Pulmonary artery endothelial cell (primary cell): ENCODE measurements around the gene TGFB1. TPM values are rescaled to one million over a fixed set of nuclear protein-coding genes. Genes with fewer than 3 reads are reported as not detected.
"Not testable (repeated sequence)": the region's sequence is repeated elsewhere in the genome, so short reads cannot be mapped to it uniquely, and the experiment has no call there.

Source experiments
- DNase-seq: peaks from one replicate; pipeline ENCODE4 v3.0.0-alpha.2; 2011; ENCODE audit warnings: low read depth, low spot score
- total RNA-seq: library from RNA; depleted of rRNA; stranded (reverse); fragments of >200 nt; gene quantifications from 2 replicates; pipeline ENCODE4 v1.2.3, GENCODE V29; 2014

TGFB1 gene
- total RNA-seq, 1 donor from 2014 or later: 18.9 TPM

DNA sequence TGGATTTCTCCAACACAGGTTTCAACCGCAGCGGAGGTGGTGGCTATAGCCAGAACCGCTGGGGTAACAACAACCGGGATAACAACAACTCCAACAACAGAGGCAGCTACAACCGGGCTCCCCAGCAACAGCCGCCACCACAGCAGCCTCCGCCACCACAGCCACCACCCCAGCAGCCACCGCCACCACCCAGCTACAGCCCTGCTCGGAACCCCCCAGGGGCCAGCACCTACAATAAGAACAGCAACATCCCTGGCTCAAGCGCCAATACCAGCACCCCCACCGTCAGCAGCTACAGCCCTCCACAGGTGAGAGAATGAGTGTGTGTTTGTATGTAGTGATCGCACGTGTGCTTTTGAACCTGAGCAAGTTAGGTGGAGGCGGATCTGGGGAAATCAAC, 49.8 kb downstream of the TGFB1 start:
- DNase-seq: no peak

DNA sequence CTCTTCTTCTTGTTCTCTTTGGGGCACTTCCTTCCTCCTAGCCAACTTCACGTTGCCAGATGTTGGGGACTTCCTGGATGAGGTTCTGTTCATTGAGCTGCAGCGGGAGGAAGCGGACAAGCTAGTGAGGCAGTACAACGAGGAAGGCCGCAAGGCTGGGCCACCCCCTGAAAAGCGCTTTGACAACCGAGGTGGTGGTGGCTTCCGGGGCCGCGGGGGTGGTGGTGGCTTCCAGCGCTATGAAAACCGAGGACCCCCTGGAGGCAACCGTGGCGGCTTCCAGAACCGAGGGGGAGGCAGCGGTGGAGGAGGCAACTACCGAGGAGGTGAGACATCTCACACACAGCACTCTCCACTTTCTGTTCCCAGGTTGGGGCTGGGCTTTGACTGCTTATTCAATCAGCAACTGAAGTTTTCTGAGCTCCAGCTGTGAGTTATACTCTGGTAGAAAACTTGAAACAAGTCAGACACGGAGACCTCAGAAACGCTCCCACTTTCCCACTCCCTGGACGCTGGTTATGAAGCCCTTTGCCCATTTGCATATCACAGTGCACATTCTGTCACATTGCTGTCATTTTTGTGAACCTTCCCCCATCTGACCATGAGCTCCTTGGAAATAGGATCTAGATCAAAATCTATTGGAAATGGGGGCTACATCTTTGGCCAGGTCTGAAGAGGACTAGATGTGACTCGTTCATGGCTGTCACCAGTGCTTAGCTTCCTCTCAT, 50.9 kb downstream of the TGFB1 start:
- no peak for DNase-seq

DNA sequence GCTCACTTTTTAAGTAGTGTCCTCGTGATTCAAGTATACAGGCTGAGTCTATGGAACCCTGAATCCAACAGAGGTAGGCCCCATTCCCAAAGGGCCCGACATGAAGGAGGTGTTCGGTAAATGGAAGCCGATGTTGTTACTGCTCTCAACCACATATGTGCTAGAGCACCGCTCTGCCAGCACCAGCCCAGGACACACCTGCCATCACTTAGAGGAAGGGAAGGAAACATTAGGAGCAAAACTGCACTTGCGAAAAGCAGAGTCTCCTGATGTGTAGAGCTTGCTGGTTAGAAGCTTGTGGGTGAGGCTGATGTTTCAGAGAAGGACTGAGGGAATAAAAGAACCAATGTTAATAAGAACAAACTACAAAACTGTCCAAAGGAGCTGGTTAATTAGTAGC, 53.2 kb downstream of the TGFB1 start:
- no peak for DNase-seq

GRCh38 chr19:41299755-41300089, 54.0 kb downstream of the TGFB1 start:
- no peak for DNase-seq

DNA sequence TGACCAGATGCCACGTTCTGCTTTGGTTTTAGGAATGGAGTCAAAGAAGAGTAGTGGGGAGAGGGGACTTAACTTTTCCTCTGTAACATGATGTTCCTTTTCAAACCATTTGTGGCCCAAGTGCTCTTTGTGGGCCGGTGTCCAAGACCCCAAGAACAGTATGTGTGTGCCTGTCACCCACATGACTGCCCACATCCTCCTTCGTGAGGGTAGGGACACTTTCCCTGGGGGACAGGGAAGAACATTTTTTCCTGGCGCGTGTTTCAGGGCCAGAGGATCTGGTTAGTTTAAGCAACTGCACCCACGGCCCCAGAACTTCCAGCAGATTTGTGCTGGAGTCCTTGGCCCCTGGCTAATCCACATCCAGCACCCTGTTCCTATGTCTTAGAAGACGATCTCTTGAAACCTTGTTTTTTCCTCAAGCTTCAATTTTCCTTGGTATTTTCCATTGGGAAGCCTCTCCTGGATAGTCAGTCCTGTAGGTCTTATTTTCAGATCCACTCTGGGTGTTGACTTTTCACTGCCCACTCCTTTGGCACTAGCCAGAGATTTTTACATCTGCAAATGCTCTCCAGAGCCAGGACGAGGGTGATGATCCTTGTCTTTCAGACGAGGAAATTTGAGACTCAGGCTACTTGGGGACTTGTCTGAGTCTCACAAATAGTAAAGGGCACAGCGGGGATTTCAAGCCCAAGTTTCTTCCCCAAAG, 54.5 kb downstream of the TGFB1 start:
- DNase-seq: no peak

DNA sequence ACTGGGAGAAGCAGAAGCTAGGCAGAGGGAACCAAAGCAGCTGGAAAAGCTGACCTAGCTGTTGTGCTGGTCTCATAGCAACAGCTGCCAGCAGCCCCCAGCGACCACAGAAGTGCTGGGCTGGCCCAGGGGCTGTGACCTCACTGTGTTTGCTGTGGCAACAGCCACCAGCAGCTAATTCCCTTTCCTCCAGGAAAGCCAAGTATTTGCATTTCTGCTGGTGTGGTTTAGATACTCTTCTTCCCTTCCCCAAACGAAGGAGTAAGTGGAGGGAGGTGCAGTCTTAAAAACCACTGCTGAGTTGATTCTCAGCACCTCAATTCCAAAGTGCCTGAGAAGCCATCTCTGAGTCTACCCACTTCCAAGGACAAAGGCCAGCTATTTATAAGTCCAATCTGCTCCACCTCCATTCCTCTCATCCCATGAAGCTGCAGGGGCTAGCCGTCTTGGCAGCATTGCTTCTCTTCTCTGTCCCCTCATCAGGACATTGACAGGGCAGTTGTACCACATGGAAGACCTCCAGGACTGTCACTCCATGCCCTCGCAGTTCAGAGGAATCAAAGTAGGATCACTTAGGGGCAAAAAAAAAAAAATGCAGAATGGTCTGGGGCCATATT, 55.3 kb downstream of the TGFB1 start:
- DNase-seq: no peak

DNA sequence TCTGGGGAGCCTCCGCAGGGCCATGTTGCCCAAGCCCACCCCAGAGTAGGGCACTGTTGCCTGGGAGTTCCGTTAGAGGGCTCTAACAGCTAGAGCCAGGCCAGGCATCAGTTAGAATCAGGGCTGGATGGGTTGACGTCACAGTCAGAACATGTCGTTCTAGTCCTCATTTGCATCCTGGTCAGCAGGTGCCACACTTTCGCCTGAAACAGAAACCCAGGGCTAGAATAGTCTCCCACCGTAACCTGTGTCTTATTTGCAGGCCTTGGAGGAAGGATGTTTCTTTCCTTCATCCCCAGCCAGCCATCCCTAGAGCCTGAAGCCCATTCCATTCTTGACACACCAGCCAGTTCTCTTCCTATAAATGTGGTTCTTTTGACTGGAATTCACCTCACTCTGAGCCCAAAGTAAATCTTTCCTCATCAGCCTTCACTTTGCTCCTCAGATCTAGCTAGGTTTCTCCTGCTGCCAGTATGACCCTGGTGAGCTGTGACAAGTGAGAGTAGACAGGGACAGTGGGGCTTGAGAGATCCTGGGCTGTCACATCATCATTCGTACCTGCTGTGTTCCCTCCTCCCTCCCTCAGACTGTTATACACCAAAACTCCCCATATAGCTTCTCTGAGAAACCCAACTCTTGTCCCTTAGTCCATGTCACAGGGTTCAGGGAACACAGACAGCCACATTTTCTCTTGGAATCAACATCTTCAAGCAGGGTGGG, 55.9 kb downstream of the TGFB1 start:
- no peak for DNase-seq

DNA sequence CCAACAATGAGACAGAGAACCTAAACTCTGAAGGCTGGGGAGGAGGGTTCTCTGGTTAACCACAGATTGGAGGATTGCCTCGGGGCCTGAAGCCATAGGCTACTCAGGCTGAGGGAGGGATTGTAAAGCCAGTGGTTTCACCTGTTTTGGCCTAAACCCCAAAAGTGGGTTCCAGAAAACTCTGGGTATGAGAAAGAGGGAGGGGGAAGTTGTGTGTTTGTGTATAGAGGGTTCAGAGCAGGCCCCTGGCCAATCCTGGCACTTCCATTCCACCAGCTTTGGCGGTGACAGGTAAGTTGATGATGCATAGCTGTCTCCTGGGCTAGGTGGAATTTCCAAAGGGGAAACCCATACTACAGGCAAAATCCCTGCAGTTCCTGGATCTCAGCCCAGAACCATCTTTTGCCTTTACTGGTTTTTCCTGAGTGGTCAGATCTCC, 57.3 kb downstream of the TGFB1 start:
- no peak for DNase-seq

- DNase-seq: no peak
Observed at GRCh38 chr19:41295499-41295898, 58.2 kb downstream of the TGFB1 start.

DNA sequence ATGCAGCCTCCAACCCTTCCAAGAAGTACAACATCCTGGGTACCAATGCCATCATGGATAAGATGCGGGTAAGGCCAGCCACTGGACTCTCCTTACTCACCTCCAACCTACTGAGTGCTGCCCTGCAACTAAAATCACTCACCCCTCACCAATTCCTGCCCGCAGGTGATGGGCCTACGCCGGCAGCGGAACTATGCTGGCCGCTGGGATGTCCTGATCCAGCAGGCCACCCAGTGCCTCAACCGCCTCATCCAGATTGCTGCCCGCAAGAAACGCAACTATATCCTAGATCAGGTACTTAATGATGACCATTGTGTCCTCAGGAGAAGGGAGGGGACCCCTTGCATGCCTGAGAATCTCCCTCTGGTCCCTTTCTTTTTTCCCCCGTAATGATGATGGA, 59.3 kb downstream of the TGFB1 start:
- no peak for DNase-seq

DNA sequence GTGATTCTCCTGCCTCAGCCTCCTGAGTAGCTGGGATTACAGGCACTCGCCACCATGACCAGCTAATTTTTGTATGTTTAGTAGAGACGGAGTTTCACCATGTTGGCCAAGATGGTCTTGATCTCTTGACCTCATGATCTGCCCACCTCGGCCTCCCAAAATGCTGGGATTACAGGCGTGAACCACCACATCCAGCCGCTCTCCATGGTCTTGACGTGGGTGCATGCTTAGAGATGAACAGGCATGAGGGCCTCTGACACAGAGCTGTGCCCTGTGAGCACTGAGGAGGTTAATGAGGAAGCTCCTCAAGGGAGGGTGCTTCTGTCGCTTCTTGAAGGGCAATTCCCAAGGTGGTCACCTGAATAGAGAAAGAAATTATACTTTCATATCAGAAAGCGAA, 63.9 kb downstream of the TGFB1 start:
- DNase-seq: not testable (repeated sequence)

DNA sequence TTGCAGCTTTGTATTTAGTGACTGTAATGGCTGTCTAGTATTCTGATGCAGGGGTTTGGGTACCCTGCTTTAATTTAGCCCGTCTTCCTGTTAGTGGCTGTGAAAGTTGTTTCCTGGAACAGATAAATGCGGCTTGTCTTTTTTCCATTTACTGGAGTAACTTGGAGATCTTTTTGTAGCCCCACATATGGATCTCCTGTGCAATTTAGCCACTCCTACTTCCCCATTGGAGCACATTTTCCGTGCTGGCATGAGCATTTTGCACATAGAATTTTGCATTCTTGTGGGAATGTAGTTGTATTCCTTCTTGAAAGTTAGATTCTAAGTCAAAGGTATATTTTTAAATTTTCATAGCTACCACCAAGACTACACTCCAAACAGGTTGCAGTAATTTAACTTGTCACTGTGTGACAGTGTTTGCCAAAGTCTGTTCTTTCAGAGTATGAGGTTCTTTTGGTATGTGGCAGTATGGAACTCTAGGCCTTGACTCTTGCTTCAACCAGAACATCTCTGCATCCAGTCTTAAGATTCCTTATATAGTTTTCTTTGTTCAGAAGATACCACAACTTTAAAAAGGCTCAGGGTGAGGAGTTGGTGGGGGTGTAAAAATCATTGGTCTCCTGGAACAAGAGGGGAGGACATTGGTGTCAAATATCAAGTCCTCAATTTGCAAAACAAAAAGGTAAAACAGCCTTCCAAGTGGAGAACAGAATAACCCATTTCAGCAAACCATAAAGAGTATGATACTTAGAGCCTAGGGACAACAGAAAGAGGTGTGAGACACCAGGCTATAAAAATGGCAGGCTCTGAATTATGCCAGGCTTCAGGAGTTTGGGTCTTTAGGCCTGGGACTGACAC, 64.8 kb downstream of the TGFB1 start:
- no peak for DNase-seq

Other genes with a start within 250 kb of the TGFB1 start
- gene CYP2F1, start 239.5 kb downstream of the TGFB1 start, total RNA-seq: not detected in 2 replicates
- gene CYP2S1, start 160.7 kb downstream of the TGFB1 start, total RNA-seq: under 0.01 and 0.32 TPM in 2 replicates
- 177 and 238 TPM in 2 replicates for gene AXL, start 134.7 kb downstream of the TGFB1 start, total RNA-seq
- 76.9 and 85.7 TPM in 2 replicates for gene HNRNPUL1, start 89.5 kb downstream of the TGFB1 start, total RNA-seq
- 6.1 and 9.1 TPM in 2 replicates for gene CCDC97, start 43.8 kb downstream of the TGFB1 start, total RNA-seq
- 7.4 and 10.4 TPM in 2 replicates for gene B9D2, start 10.2 kb upstream of the TGFB1 start, total RNA-seq
- 5.2 and 8.1 TPM in 2 replicates for gene TMEM91, start 22.6 kb upstream of the TGFB1 start, total RNA-seq
- 15.7 and 16.2 TPM in 2 replicates for gene EXOSC5, start 43.4 kb upstream of the TGFB1 start, total RNA-seq
- gene BCKDHA, start 43.9 kb upstream of the TGFB1 start, total RNA-seq: 33.8 and 74.5 TPM in 2 replicates
- 2.1 and 2.7 TPM in 2 replicates for gene B3GNT8, start 73.5 kb upstream of the TGFB1 start, total RNA-seq
- gene DMAC2, start 86.0 kb upstream of the TGFB1 start, total RNA-seq: 54.1 and 56.2 TPM in 2 replicates
- gene ERICH4, start 89.2 kb upstream of the TGFB1 start, total RNA-seq: not detected in 2 replicates
- 0.11 and 0.73 TPM in 2 replicates for gene CEACAM21, start 222.2 kb upstream of the TGFB1 start, total RNA-seq